GM12872 (cell line): ENCODE measurements around the gene MBLAC2.

Experiments
- TF ChIP-seq, protein P1 (sequence below): IDR thresholded peaks from 3 replicates; pipeline ENCODE4 v1.5.1; 2011; ENCODE audit warnings: low read depth, mild to moderate bottlenecking, low read length, moderate library complexity; ENCODE audit not compliant: insufficient read depth

MBLAC2 gene

DNA sequence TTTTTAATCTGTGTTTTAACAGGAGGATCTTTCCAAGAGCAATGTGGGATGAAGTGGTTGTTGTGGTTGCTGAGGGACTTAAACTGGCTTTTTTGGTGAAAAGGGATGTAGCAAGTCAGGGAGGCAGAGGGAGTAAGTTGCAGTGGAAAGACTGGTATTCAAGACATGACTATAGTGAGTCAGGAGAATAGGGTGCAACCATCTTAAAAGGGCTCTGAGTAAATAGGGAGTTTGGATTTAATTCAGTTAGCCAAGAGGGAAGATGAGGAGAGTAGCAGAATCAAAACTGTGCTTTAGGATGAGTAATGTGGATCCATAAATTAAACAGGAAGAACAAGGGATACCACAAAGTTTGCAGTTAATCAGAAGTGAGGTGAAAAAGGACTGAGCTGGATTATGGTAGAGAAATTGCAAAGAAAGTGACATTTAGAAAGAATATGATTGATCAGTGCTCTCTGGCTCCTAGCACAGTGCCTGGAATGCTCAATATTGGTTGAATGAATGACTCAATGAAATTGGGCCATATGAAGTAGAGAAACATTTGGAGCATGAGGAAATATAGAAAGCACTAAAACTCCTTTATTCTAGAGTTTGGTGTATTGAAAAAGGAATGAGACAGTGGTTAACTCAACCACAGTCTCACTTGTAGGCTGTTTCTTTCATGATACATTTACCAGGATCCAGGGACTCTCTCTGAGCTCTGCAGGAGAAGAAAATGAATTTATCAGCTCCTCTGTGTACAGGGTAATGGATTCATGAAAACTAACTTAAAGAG, 5.2 kb upstream of the MBLAC2 start:
- TF ChIP-seq, protein P1, sequence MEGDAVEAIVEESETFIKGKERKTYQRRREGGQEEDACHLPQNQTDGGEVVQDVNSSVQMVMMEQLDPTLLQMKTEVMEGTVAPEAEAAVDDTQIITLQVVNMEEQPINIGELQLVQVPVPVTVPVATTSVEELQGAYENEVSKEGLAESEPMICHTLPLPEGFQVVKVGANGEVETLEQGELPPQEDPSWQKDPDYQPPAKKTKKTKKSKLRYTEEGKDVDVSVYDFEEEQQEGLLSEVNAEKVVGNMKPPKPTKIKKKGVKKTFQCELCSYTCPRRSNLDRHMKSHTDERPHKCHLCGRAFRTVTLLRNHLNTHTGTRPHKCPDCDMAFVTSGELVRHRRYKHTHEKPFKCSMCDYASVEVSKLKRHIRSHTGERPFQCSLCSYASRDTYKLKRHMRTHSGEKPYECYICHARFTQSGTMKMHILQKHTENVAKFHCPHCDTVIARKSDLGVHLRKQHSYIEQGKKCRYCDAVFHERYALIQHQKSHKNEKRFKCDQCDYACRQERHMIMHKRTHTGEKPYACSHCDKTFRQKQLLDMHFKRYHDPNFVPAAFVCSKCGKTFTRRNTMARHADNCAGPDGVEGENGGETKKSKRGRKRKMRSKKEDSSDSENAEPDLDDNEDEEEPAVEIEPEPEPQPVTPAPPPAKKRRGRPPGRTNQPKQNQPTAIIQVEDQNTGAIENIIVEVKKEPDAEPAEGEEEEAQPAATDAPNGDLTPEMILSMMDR: no peak

DNA sequence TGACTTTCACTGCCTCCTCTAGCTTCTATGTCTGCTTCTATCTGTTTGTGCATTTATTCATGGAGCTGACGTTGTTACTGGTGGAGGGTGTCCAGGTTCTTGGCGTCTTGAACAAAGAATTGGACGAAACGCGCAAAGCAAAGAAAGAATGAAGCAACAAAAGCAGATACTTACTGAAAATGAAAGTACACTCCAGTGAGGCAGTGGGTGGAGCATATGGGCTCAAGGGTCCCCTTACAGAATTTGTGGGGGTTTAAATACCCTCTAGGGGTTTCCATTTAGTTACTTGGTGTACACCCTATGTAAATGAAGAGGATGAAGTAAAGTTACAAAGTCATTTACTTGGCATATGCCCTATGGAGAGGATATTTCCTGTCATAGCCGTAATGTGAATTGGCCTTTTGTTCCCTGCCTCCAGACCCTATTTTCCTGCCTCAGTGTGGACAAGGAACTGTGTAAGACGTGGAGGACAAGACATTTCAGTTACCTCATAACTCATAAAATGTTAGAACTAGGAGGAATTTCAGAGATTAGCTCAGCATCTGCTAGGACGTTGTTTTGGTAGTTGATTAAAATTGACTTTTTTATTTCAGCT, 3.1 kb upstream of the MBLAC2 start:
- TF ChIP-seq, protein P1: no peak

DNA sequence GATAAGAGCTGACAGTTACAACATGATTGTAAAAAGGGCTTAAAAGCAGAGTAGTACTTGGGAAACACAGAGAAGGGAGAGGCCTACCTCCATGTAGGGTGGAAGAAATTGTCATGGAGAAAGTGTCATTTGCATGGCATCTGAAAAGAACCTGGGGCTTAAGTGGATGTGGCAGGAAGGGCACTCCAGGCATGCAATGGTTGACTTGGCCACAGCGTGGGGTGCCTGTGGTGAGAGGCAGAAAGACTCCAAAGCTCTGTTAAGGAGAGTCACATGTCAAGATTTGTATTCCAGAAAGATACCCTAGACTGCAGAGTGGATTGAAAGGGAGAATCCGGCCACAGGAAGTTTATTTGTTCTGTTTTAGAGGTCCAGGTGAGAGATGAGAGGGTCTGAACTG, 2.5 kb upstream of the MBLAC2 start:
- TF ChIP-seq, protein P1: no peak

DNA sequence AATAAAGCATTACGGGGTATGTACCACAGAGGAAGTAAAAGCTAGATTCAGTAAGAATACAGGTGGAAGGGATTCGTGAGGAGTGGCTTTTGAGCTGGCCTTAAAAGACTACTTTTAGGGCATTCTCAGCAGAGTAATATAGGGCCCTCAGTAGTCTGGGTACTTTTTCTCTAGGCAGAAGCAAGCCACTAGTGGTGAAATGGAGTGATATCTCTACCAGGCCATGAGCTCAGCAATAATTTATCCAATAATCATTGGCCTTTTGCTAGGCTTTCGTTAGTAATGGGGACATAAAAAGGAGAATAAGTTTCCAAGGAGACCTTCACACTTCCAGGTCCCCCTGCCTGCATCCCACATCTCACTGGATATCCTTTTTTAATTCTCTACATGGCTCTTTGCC, 1.8 kb upstream of the MBLAC2 start:
- TF ChIP-seq, protein P1: no peak

DNA sequence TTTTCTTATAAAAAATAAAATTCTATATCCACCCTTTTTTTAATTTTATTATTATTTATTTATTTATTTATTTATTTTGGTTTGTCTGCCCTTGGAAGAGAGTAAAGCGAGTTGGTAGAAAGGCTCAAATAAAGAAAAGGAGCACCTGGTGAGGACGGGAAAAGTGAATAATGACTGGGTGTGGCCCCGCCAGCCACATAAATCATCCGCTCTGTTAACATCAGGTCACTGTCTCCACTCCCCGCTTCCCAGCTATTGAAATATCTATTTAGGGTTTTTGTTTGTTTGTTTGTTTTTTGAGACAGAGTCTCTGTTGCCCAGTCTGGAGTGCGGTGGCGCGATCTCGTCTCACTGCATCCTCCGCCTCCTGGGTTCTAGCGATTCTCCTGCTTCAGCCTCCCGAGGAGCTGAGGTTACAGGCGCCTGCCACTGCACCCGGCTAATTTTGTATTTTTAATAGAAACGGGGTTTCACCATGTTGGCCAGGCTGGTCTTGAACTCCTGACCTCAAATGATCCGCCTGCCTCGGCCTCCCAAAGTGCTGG, 937 bp upstream of the MBLAC2 start:
- TF ChIP-seq, protein P1: no peak

DNA sequence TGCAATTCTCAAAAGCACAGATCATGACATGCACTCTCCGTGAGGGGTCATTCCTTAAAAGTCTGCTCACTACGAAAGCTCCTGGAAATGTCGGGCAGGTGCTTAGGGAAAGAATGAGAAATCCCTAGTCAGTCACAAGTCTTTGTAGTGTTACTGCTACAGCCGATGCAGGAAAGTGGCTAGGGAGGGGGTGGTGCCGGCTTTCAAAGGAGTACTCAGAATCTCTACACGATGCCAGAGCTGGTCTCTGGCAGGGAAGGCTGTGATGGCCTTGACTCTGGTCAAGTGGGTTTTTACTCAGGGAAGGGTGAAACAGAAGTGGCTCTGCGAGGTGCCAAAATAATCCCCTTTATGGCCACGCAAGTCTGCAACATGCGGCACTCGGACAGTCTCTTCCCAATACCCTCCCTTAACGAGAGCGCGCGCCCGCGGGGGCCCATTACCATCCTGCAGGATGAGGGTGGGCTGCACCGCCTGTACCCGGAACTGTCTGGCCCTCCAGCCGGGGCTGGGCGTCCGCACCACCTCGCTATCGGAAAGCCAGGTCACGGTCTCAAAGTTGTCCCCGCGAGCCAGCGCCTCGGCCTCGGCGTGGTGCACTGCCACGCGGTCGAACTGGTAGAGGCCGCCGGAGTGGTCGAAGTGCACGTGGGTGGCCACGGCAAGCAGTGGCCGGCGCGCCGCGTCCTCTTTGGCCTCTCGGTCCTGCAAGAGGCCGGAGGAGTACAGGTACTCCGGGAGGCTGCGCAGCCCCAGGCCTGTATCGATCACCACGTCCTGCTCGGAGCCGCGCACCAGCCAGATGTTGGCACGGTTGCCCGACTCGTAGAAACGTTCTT, 956 bp downstream of the MBLAC2 start:
- TF ChIP-seq, protein P1: no peak
